Endodermal cell (in vitro differentiated cells): Measurements from ENCODE around the gene PPFIBP2. TPM values are rescaled to one million over a fixed set of nuclear protein-coding genes. Genes with fewer than 3 reads are reported as not detected.

Experiments
- DNase-seq: peaks from one replicate; pipeline ENCODE4 v3.0.0-alpha.2; 2017
- H3K27ac ChIP-seq: 2 replicates; pipeline ENCODE4 v1.5.1; 2013; ENCODE audit warnings: mild to moderate bottlenecking, low read depth, low read length, moderate library complexity
- H3K27me3 ChIP-seq: 2 replicates; pipeline ENCODE4 v1.6.1; 2013; ENCODE audit warnings: mild to moderate bottlenecking, low read length, moderate library complexity; ENCODE audit not compliant: insufficient read depth, control insufficient read depth, poor library complexity, severe bottlenecking
- H3K36me3 ChIP-seq: 2 replicates; pipeline ENCODE4 v1.7.0; 2013; ENCODE audit warnings: mild to moderate bottlenecking, low read length, moderate library complexity; ENCODE audit not compliant: control insufficient read depth, insufficient read depth
- H3K4me1 ChIP-seq: one replicate; pipeline ENCODE4 v1.7.0; 2013; ENCODE audit warnings: low read length; ENCODE audit not compliant: control insufficient read depth, insufficient read depth
- H3K4me3 ChIP-seq: 2 replicates; pipeline ENCODE4 v1.5.1; 2013; ENCODE audit warnings: mild to moderate bottlenecking, low read length, moderate library complexity
- H3K9ac ChIP-seq: 2 replicates; pipeline ENCODE4 v1.6.1; 2013; ENCODE audit warnings: mild to moderate bottlenecking, low read length, moderate library complexity; ENCODE audit not compliant: poor library complexity, severe bottlenecking; ENCODE audit errors: extremely low read depth
- H3K9me3 ChIP-seq: 2 replicates; pipeline ENCODE4 v1.6.1; 2013; ENCODE audit warnings: mild to moderate bottlenecking, low read length, moderate library complexity; ENCODE audit not compliant: control insufficient read depth
- H3K27ac Mint-ChIP-seq: 2 replicates; pipeline ENCODE4 v1.8.0; 2020; ENCODE audit warnings: mixed read lengths
- H3K27me3 Mint-ChIP-seq: 2 replicates; pipeline ENCODE4 v1.8.0; 2021; ENCODE audit warnings: mild to moderate bottlenecking, mixed read lengths; ENCODE audit not compliant: insufficient read depth
- H3K36me3 Mint-ChIP-seq: 2 replicates; pipeline ENCODE4 v1.8.0; 2020; ENCODE audit warnings: low read depth, mixed read lengths
- H3K4me1 Mint-ChIP-seq: 2 replicates; pipeline ENCODE4 v1.8.0; 2020; ENCODE audit warnings: mixed read lengths
- H3K4me3 Mint-ChIP-seq: 2 replicates; pipeline ENCODE4 v1.8.0; 2020; ENCODE audit warnings: mild to moderate bottlenecking, moderate library complexity, mixed read lengths
- H3K9me3 Mint-ChIP-seq: 2 replicates; pipeline ENCODE4 v1.8.0; 2020; ENCODE audit warnings: mild to moderate bottlenecking, mixed read lengths
- CTCF ChIP-seq: fragments of 200-600 bp; sonication (generic); conservative IDR thresholded peaks from 2 replicates; pipeline ENCODE4 v1.5.0; 2021; ENCODE audit warnings: antibody characterized with exemption, mild to moderate bottlenecking
- WGBS, 2 experiments: methylation state at CpG; one replicate each; pipeline versions ENCODE4 v1.1.5 to v1.1.7; 2013; ENCODE audit warnings: missing lambda C conversion rate in 2 of 2, mixed read lengths in 1 of 2; ENCODE audit not compliant: insufficient coverage in 1 of 2, insufficient read length in 1 of 2; 5-methylcytosine and 5-hydroxymethylcytosine counted together
- total RNA-seq, 2 donors: library from RNA; stranded (reverse); fragmentation: NEBNext Ultra II Directional in 1 of 2; extraction: Animal tissue kit (Norgen Biotek cat#: 25700) in 1 of 2; gene quantifications; 2 replicates in 1 of 2; 3 replicates in 1 of 2; pipeline ENCODE4 v1.2.1, GENCODE V29; 2021

The PPFIBP2 gene
- total RNA-seq, 2 donors from 2014 or later, result 149 to 195 TPM

- no peaks in the 10 kb centered on the region for H3K9me3 Mint-ChIP-seq
- WGBS, 2 experiments, result 89% methylated on average over 6 of the region's 7 CpGs; no CpG with 5 or more reads in 1 of the 2 experiments
- DNase-seq, result no peak
- no peaks in the 10 kb centered on the region for H3K36me3 Mint-ChIP-seq
- no peaks in the 10 kb centered on the region for H3K36me3 ChIP-seq
- H3K4me3 Mint-ChIP-seq, result no peak overlapping the region
- H3K27ac Mint-ChIP-seq, result no peak overlapping the region
- H3K27me3 Mint-ChIP-seq, result no peaks in the 10 kb centered on the region
- no peak overlapping the region for H3K27ac ChIP-seq
- H3K9ac ChIP-seq, result no peak overlapping the region
- no peak overlapping the region for H3K4me3 ChIP-seq
- H3K4me1 Mint-ChIP-seq, result no peaks in the 10 kb centered on the region
- no peak for TF ChIP-seq CTCF
- no peaks in the 10 kb centered on the region for H3K27me3 ChIP-seq
- H3K4me1 ChIP-seq, result no peaks in the 10 kb centered on the region
- H3K9me3 ChIP-seq, result no peaks in the 10 kb centered on the region
These were observed 42.7 kb upstream of the PPFIBP2 start for GRCh38 chr11:7471071-7471470.

- H3K9me3 Mint-ChIP-seq, result no peaks in the 10 kb centered on the region
These were observed 40.1 kb upstream of the PPFIBP2 start for GRCh38 chr11:7473717-7474116.

GRCh38 chr11:7480113-7480512, 33.7 kb upstream of the PPFIBP2 start:
- peaks cover 13% of the 10 kb centered on the region for H3K4me1 Mint-ChIP-seq
- peaks cover 2% of the 10 kb centered on the region for H3K27me3 Mint-ChIP-seq
- Histone ChIP-seq H3K9me3 (no peaks in the 10 kb centered on the region), H3K27ac (no peak overlapping the region), H3K27me3 (no peaks in the 10 kb centered on the region), H3K4me3 (no peak overlapping the region), H3K9ac (no peak overlapping the region), H3K36me3 (no peaks in the 10 kb centered on the region), H3K4me1 (peaks cover 10% of the 10 kb centered on the region)
- H3K27ac Mint-ChIP-seq, result no peak overlapping the region
- H3K4me3 Mint-ChIP-seq, result no peak overlapping the region
- H3K9me3 Mint-ChIP-seq, result no peaks in the 10 kb centered on the region
- no peak for DNase-seq
- H3K36me3 Mint-ChIP-seq, result no peaks in the 10 kb centered on the region
- no peak for TF ChIP-seq CTCF
- WGBS, 2 experiments, result 58 to 64% methylated on average over 2 of the region's 2 CpGs

More at GRCh38 chr11:7473717-7474116, 40.1 kb upstream of the PPFIBP2 start:
- TF ChIP-seq CTCF, result no peak
- Histone ChIP-seq H3K27me3 (no peaks in the 10 kb centered on the region), H3K9me3 (no peaks in the 10 kb centered on the region), H3K36me3 (no peaks in the 10 kb centered on the region), H3K4me1 (no peaks in the 10 kb centered on the region), H3K9ac (no peak overlapping the region), H3K4me3 (no peak overlapping the region), H3K27ac (no peak overlapping the region)
- DNase-seq, result no peak
- Mint-ChIP-seq H3K27me3 (peaks cover 2% of the 10 kb centered on the region), H3K36me3 (no peaks in the 10 kb centered on the region), H3K27ac (no peak overlapping the region), H3K4me1 (no peaks in the 10 kb centered on the region), H3K4me3 (no peak overlapping the region)
- 20 to 54% methylated on average over 1 of the region's 1 CpG for WGBS, 2 experiments
